ENCODE results near the gene RTL1.

The RTL1 gene

DNA sequence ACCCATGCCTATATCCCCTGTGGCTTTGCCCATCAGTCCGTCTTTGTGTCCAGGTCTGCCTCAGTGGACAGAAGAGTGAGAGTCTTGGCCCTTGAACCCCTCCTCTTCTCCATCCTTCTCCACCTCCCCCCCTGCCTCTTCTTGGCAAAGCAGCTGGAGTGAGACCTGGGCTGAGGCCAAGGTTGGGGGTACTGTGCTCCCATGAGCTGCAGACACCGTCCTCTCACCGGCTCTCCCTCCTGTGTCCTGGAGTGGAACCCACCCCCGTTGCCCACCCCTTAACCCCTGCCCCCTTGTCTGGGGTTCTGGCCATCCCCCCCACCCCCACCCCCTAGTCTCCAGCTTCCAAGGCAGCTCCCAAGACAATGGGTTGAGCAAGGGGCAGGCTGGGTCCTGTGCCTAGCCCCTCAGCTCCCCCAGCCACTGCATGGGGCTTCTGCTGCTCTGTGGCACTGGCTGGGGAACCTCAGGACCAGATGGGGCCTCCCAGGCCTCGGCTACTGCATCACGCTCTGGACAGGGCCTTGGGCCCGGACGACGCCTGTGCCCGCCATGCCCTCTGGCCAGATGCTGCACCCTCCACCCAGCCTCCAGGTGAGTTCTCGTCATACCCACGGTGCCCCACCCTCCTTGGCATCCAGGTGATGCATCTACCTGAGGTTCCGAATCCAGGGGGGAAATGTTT is 35.7 kb downstream of the RTL1 start:
- H3K4me3 Mint-ChIP-seq, result no peak overlapping the region
- H3K9me3 Mint-ChIP-seq (ENCODE audit: low read depth), result no peaks in the 10 kb centered on the region
- H3K27ac Mint-ChIP-seq, result no peak overlapping the region
- no peaks in the 10 kb centered on the region for H3K27me3 Mint-ChIP-seq
- H3K36me3 Mint-ChIP-seq, result no peaks in the 10 kb centered on the region
- peaks cover 1% of the 10 kb centered on the region for H3K4me1 Mint-ChIP-seq (ENCODE audit: low read depth)

DNA sequence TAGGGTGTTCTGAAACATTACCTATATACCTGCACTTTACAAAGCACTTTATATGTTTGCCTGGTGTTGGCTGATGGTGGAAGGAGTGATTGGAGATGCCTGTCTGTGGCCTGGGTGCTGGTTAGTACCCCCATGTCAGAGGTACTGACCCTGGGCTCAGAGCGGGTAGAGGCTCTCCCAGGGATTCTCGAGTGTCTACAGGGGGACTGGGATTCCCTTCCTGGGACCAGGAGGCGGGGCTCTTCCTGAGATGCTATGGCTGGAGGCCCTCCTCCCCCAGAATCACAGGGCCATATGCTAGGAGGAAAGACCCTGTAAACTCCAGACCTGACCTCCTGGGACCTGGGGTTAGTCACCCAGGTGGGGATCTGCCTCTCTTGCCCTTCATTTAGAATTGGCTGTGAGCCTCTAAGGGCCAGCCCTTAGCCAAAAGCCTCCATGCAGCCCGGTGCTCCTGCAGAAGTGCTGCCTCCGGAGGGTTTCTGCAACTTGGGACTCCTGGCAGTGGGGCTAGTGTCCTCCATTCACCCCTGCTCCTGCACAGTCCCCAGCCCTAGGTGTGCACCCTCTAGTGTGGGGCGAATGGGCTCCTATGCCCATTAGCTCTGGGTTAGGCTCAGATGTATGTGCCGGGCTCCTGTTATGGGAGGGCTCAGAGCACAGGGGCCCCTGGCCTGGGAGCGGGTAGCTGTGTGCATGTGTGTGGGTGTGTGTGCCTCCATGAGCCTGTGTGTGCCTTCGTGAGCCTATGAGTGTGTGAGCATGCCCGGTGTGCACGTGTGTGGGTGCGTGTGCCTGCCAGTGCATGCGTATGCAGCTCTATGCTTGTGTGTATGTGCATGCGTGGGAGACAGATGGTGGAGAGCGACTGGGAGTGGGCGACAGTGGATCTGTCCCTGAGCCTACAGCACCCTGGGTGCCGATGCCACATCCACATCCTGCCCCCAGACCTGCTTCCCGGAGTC is 36.6 kb downstream of the RTL1 start:
- H3K36me3 Mint-ChIP-seq, result no peaks in the 10 kb centered on the region
- H3K9me3 Mint-ChIP-seq (ENCODE audit: low read depth), result no peaks in the 10 kb centered on the region
- no peaks in the 10 kb centered on the region for H3K4me1 Mint-ChIP-seq (ENCODE audit: low read depth)
- H3K4me3 Mint-ChIP-seq, result no peak overlapping the region
- no peak overlapping the region for H3K27ac Mint-ChIP-seq
- no peaks in the 10 kb centered on the region for H3K27me3 Mint-ChIP-seq

DNA sequence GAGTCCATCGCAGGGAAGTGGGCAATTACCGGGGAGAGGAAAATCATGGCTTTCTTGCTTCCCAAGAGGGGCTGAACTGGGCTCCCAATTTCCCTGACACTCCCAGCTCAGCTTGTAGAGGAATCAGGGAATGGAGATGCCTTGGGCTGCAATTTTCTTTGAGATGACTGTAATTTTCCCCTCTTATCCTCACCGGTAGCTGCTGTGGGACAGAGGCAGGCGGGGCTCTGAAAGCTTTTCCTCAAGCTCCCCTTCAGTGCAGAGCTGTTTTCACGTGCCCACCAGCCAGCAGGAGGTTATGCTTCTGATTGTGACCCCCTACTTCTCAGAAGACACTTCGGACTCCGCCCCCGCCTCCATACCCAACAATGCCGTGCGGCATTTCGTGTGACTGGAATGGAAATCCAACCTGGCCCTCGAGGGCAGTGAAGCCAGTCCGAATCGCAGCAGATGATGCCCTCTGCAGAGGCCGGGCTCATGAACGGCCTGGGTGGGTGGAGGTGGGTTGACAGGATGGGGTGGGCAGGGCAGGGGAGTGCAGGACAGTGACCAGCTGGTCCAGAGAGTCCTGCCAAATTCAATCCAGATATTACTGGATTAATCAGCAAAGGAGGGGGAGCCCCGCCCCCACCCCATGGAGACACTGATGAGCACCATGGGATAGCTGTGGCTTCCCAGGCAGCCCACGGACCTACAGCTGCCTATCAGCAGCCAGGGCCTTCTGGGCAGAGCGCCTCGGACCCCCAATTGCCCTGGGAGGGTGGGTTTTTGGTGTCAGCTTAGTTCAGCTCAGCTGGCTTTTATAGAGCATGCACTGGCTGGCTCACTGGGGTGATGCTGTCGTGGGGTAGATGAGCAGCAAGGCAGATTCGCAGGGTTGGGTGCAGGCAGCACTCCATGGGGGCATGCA is 37.6 kb downstream of the RTL1 start:
- H3K36me3 Mint-ChIP-seq, result no peaks in the 10 kb centered on the region
- H3K4me3 Mint-ChIP-seq, result no peak overlapping the region
- no peaks in the 10 kb centered on the region for H3K9me3 Mint-ChIP-seq (ENCODE audit: low read depth)
- H3K27me3 Mint-ChIP-seq, result no peaks in the 10 kb centered on the region
- no peaks in the 10 kb centered on the region for H3K4me1 Mint-ChIP-seq (ENCODE audit: low read depth)
- H3K27ac Mint-ChIP-seq, result no peak overlapping the region

DNA sequence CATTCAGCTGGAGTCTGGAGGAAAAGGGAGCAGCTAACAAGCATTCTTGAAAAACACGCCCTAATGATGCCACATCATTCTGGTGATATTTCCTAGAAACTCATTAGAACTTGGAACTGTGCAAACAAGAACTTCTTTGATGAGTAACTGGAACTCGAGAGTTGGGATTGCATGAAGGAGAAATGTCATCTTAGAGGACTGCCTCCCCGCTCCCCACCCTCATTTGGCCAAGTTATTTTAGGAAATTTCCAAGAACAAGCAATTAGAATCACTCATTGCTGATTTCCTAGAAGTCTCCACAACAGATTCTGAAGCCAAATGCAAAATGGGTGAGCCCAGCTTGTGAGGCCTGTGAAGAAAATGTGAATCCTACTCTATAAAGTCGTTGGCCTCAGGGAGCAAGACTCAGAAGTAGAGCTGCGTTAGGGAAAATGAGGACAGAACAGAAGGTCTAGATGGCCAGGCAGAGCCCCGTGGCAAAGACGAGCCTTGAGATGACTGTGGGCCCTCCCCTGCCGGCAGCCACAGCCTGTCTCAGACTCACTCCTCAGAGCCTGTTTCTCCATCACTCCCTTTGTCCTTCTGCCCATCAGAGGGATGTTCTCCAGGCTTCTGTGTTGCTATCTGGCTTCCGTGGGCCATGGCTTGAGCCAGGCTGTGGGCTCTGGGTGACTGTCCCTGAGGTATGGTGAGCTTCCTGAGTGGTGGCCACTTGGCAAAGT is 38.4 kb downstream of the RTL1 start:
- Mint-ChIP-seq H3K27me3 (no peaks in the 10 kb centered on the region), H3K4me3 (no peak overlapping the region), H3K9me3 (ENCODE audit: low read depth) (no peaks in the 10 kb centered on the region), H3K4me1 (ENCODE audit: low read depth) (no peaks in the 10 kb centered on the region), H3K36me3 (no peaks in the 10 kb centered on the region), H3K27ac (no peak overlapping the region)

DNA sequence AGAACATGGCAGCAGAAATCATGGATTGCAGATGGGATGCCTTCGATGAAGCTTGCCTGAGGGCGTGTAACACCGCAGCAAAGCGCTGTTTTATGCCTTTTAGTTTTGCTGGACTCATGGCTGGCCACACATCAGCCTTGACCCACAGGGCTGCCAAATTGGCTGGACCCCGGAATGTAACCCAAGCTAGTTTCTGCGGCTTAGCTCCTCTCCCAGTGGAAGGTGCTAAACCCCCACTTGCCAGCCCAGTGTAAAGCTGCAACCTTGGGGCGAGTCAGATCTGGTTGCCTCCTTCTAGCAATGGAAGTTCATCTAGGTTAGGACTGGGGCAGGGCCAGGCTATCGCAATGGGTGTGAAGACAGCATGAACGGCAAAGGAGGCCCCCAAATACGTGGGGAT is 39.3 kb downstream of the RTL1 start:
- H3K9me3 Mint-ChIP-seq (ENCODE audit: low read depth), result no peaks in the 10 kb centered on the region
- H3K4me3 Mint-ChIP-seq, result no peak overlapping the region
- H3K4me1 Mint-ChIP-seq (ENCODE audit: low read depth), result no peaks in the 10 kb centered on the region
- H3K36me3 Mint-ChIP-seq, result no peaks in the 10 kb centered on the region
- H3K27ac Mint-ChIP-seq, result no peak overlapping the region
- H3K27me3 Mint-ChIP-seq, result no peaks in the 10 kb centered on the region

DNA sequence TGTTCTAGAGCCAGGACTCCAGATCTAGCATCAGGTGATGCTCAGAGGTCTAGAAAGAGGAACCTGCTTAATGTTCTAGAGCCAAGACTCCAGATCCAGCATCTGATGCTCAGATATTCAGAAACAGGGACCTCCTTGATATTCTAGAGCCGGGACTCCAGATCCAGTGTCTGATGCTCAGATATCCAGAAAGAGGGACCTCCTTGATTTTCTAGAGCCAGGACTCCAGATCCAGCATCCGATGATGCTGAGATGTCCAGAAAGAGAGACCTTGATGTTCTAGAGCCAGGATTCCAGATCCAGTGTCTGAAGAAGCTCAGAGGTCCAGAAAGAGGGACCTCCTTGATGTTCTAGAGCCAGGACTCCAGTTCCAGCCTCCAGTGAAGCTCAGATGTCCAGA is 40.7 kb downstream of the RTL1 start:
- H3K36me3 Mint-ChIP-seq, result no peaks in the 10 kb centered on the region
- H3K4me1 Mint-ChIP-seq (ENCODE audit: low read depth), result no peaks in the 10 kb centered on the region

DNA sequence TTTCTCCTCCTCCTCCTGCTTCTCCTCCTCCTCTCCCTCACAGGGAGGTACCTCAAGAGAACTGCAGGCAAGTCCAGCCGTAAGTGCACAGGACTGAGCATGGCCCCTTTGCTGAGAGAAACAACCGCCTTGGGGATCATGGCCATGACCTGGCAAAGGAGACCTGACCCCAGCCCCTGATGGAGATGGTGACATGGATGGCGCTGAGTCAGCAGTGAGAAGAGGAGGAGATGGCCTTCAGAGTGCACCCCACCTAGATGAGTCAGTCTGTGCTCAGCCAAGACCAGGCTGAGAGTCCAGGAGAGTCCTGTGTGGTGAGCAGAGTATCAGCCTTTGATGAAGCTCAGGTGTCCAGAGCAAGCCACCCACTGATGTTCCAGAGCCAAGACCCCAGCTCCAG is 41.2 kb downstream of the RTL1 start:
- Mint-ChIP-seq H3K36me3 (no peaks in the 10 kb centered on the region), H3K27ac (no peak overlapping the region), H3K4me3 (no peak overlapping the region), H3K27me3 (no peaks in the 10 kb centered on the region), H3K4me1 (ENCODE audit: low read depth) (no peaks in the 10 kb centered on the region), H3K9me3 (ENCODE audit: low read depth) (no peaks in the 10 kb centered on the region)

More for the DNA sequence above, 40.7 kb downstream of the RTL1 start:
- Mint-ChIP-seq H3K9me3 (ENCODE audit: low read depth) (no peaks in the 10 kb centered on the region), H3K27me3 (no peaks in the 10 kb centered on the region), H3K4me3 (no peak overlapping the region), H3K27ac (no peak overlapping the region)

DNA sequence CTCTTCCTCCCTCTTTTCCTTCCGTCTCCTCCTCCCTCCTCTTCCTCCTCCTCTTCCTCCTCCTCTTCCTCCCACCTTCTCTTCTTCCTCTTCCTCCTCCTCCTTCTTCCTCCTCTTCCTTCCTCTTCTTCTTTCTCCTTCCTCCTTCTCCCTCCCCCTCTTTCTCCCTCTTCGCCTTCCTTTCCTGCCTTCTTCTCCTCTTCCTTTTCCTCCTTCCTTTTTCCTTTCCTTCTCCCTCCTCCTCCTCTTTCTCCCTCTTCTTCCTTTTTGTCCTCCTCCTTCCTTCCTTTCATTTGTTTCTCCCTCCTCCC is 41.6 kb downstream of the RTL1 start:
- Mint-ChIP-seq H3K4me1 (ENCODE audit: low read depth) (no peaks in the 10 kb centered on the region), H3K9me3 (ENCODE audit: low read depth) (no peaks in the 10 kb centered on the region), H3K27ac (no peak overlapping the region), H3K27me3 (no peaks in the 10 kb centered on the region), H3K36me3 (no peaks in the 10 kb centered on the region), H3K4me3 (no peak overlapping the region)

DNA sequence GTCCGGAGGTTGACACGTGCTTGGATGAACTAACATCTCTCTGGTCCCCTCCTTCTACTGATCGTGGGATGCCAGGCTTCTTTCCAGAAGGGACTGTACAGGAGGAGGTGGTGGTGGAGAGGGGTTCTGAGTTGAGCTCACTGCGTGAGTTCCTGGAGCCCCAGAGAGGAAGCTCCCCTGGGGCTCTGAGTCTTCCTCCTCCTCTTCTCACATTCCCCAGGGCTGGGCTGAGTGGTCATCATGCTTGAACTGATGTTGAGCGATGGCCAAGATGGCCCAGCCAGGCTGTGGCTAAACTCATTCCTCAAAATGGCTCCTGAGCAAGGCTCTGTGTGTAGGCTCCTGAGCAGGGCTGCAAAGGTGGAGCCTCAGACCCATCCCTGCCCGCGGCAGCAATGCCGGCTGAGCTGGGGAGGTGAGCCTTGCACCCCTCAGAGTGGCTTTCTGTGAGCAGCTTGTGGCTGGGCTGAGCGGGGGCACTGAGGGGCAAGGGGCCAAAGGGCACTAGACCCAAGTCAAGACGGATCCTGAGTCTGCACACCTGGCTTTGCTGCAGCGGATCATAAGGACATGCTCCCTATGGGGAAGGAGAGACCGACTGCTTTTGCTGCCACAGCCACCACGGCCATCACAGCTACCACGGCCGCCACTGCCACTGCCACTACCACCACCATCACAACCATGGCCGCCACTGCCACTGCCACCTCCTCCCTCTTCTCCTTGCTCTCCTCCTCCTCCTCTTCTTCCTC is 42.2 kb downstream of the RTL1 start:
- no peaks in the 10 kb centered on the region for H3K4me1 Mint-ChIP-seq (ENCODE audit: low read depth)
- no peaks in the 10 kb centered on the region for H3K9me3 Mint-ChIP-seq (ENCODE audit: low read depth)
- H3K36me3 Mint-ChIP-seq, result no peaks in the 10 kb centered on the region
- no peak overlapping the region for H3K27ac Mint-ChIP-seq
- no peaks in the 10 kb centered on the region for H3K27me3 Mint-ChIP-seq
- H3K4me3 Mint-ChIP-seq, result no peak overlapping the region

DNA sequence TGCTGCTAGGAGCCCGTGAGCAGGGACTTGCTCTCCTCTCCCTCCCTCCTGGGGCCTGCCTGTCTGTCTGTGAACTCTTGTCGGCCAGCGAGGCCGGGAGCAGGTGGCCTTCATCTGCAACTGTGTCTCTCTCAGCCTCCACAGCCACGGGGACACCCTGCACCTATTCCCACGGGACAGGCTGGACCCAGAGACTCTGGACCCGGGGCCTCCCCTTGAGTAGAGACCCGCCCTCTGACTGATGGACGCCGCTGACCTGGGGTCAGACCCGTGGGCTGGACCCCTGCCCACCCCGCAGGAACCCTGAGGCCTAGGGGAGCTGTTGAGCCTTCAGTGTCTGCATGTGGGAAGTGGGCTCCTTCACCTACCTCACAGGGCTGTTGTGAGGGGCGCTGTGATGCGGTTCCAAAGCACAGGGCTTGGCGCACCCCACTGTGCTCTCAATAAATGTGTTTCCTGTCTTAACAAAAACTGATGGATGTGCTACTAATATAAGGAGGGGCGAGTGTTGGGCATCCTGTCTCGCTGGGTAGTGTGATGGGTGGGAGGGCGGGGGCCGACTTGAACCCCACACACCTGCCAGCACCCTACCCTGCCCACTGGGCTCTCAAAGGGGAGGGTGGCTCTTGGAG is 42.9 kb downstream of the RTL1 start:
- Mint-ChIP-seq H3K9me3 (ENCODE audit: low read depth) (no peaks in the 10 kb centered on the region), H3K4me1 (ENCODE audit: low read depth) (no peaks in the 10 kb centered on the region), H3K4me3 (no peak overlapping the region), H3K36me3 (no peaks in the 10 kb centered on the region), H3K27me3 (no peaks in the 10 kb centered on the region), H3K27ac (no peak overlapping the region)

DNA sequence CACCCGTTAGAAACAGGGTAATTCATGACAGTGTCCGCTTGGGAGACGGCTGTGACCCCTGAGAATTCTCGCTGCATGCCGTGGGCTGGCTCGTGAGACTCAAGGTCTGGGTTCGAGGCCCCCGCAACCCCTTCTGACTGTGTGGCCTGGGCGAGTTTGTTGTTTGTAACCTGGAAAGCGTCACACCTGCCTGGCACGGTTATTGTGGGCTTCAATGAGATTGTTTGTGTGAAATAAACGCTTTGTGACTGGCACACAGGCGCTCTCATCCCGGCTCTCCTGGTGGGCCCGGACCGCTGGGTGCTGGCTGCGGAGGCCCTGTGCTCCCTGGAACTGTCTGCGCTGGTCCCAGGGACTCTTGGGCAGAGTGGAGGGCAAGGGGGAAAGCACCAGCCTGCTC is 43.7 kb downstream of the RTL1 start:
- H3K9me3 Mint-ChIP-seq (ENCODE audit: low read depth), result no peaks in the 10 kb centered on the region
- no peak overlapping the region for H3K4me3 Mint-ChIP-seq
- no peaks in the 10 kb centered on the region for H3K27me3 Mint-ChIP-seq
- no peaks in the 10 kb centered on the region for H3K4me1 Mint-ChIP-seq (ENCODE audit: low read depth)
- no peaks in the 10 kb centered on the region for H3K36me3 Mint-ChIP-seq
- H3K27ac Mint-ChIP-seq, result no peak overlapping the region

DNA sequence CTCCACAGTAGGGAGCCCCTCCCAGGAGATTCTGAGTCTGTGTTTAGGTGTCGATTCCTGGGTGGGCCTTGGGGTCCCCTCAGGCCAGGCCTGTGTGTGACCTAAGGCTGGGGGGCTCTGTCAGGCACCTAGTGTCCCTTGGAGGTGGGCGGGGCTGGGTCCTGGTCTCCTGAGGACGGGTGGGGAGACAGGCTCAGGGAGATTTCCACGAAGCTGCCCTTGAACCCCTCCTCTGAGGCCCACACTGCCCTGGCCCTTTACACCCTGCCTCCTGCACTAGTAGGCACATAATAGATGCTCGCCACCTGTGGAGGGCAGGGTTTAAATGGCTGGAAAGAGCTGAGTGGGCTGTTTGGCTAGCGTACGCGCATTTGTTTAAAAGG is 44.7 kb downstream of the RTL1 start:
- no peaks in the 10 kb centered on the region for H3K4me1 Mint-ChIP-seq (ENCODE audit: low read depth)
- no peaks in the 10 kb centered on the region for H3K9me3 Mint-ChIP-seq (ENCODE audit: low read depth)
- no peaks in the 10 kb centered on the region for H3K27me3 Mint-ChIP-seq
- no peak overlapping the region for H3K27ac Mint-ChIP-seq
- H3K4me3 Mint-ChIP-seq, result no peak overlapping the region
- no peaks in the 10 kb centered on the region for H3K36me3 Mint-ChIP-seq

DNA sequence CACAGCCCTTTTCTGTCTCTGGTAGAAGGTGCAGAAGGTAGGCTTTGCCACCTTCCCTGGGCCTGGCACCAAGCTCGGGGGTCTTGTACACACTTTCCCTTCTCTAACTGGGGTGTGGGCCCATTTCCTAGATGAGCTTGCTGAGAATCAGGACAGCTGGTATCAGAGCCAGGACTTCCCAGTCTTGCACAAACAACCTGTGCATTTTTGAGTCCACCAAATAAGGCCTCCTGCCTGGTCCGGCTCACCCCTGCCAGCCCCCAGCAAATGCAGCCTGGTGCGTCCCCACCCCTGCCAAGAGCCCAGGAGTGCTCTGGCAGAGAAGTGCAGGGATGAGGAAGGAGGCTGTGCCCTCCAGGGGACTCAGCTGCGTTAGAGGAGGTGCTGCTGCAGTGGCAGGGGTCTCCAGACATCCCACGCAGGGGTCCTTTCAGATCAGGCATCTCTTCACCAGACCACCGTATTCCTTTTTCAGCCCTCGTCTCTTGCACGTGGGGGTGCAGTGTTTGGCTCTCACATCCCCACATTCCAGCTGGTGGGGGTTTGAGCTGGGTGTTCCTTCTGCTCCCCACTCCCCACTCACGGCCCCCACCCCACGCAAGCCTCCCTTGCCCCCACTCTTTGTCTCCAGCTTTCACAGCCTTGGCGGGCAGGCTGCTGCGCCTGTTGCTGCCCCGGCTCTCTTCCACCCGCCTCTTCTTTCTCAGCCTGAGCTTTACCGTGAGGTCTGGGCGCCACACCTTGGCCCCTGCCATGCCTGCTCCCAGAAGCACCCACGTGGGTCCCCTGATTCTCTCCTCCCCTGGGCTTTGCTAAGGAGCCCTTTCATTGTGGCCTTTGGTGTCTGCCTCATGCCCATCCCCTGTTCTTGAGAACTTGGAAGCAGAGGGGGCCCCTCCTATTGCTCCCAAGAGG is 45.3 kb downstream of the RTL1 start:
- H3K27me3 Mint-ChIP-seq, result no peaks in the 10 kb centered on the region
- no peaks in the 10 kb centered on the region for H3K9me3 Mint-ChIP-seq (ENCODE audit: low read depth)
- H3K27ac Mint-ChIP-seq, result no peak overlapping the region
- H3K4me1 Mint-ChIP-seq (ENCODE audit: low read depth), result no peaks in the 10 kb centered on the region
- H3K36me3 Mint-ChIP-seq, result no peaks in the 10 kb centered on the region
- no peak overlapping the region for H3K4me3 Mint-ChIP-seq

Measured in activated naive CD8-positive, alpha-beta T cell (primary cell).